Measurements from ENCODE around the gene FDPS.
"Not testable (repeated sequence)": the region's sequence is repeated elsewhere in the genome, so short reads cannot be mapped to it uniquely, and the experiment has no call there.

Gene FDPS

GRCh38 chr1:155285631-155286044, 23.0 kb upstream of the FDPS start:
- no peaks in the 10 kb centered on the region for H3K27me3 ChIP-seq (ENCODE audit: insufficient read depth, poor library complexity, severe bottlenecking)
- DNase-seq (ENCODE audit: low spot score) (no peak), ATAC-seq (ENCODE audit: low read depth) (no peak)
- no peak overlapping the region for H3K4me3 ChIP-seq (ENCODE audit: severe bottlenecking)
- no peak for TF ChIP-seq CTCF (IDR thresholded peaks at IDR 0.05; ENCODE audit: poor library complexity, severe bottlenecking)
- H3K36me3 ChIP-seq (ENCODE audit: low read depth), result no peaks in the 10 kb centered on the region
- H3K27ac ChIP-seq (ENCODE audit: poor library complexity, severe bottlenecking), result no peak overlapping the region
- no peaks in the 10 kb centered on the region for H3K4me1 ChIP-seq (ENCODE audit: insufficient read depth, poor library complexity, severe bottlenecking)
- no peaks in the 10 kb centered on the region for H3K9me3 ChIP-seq (ENCODE audit: severe bottlenecking)

GRCh38 chr1:155286544-155286943, 22.1 kb upstream of the FDPS start:
- DNase-seq (ENCODE audit: low spot score) (no peak), ATAC-seq (ENCODE audit: low read depth) (no peak)
- Histone ChIP-seq H3K27ac (ENCODE audit: poor library complexity, severe bottlenecking) (no peak overlapping the region), H3K27me3 (ENCODE audit: insufficient read depth, poor library complexity, severe bottlenecking) (no peaks in the 10 kb centered on the region), H3K36me3 (ENCODE audit: low read depth) (no peaks in the 10 kb centered on the region), H3K4me3 (ENCODE audit: severe bottlenecking) (no peak overlapping the region), H3K4me1 (ENCODE audit: insufficient read depth, poor library complexity, severe bottlenecking) (no peaks in the 10 kb centered on the region), H3K9me3 (ENCODE audit: severe bottlenecking) (no peaks in the 10 kb centered on the region)
- no peak for TF ChIP-seq CTCF (IDR thresholded peaks at IDR 0.05; ENCODE audit: poor library complexity, severe bottlenecking)

- ATAC-seq (ENCODE audit: low read depth) (no peak), DNase-seq (ENCODE audit: low spot score) (no peak)
- Histone ChIP-seq H3K4me3 (ENCODE audit: severe bottlenecking) (no peak overlapping the region), H3K27ac (ENCODE audit: poor library complexity, severe bottlenecking) (no peak overlapping the region), H3K36me3 (ENCODE audit: low read depth) (no peaks in the 10 kb centered on the region), H3K4me1 (ENCODE audit: insufficient read depth, poor library complexity, severe bottlenecking) (no peaks in the 10 kb centered on the region), H3K27me3 (ENCODE audit: insufficient read depth, poor library complexity, severe bottlenecking) (no peaks in the 10 kb centered on the region), H3K9me3 (ENCODE audit: severe bottlenecking) (no peaks in the 10 kb centered on the region)
- TF ChIP-seq CTCF (IDR thresholded peaks at IDR 0.05; ENCODE audit: poor library complexity, severe bottlenecking), result no peak
Measured at GRCh38 chr1:155287987-155288543, 20.6 kb upstream of the FDPS start.

- DNase-seq (ENCODE audit: low spot score); H3K4me1 ChIP-seq (ENCODE audit: insufficient read depth, poor library complexity, severe bottlenecking); H3K9me3 ChIP-seq (ENCODE audit: severe bottlenecking): not testable (repeated sequence)
Measured at GRCh38 chr1:155291006-155291405, 17.7 kb upstream of the FDPS start.

GRCh38 chr1:155293086-155293749, 15.4 kb upstream of the FDPS start:
- no peaks in the 10 kb centered on the region for H3K9me3 ChIP-seq (ENCODE audit: severe bottlenecking)
- TF ChIP-seq CTCF (IDR thresholded peaks at IDR 0.05; ENCODE audit: poor library complexity, severe bottlenecking), result no peak
- no peaks in the 10 kb centered on the region for H3K4me1 ChIP-seq (ENCODE audit: insufficient read depth, poor library complexity, severe bottlenecking)
- DNase-seq (ENCODE audit: low spot score), result no peak
- peaks cover 7% of the 10 kb centered on the region for H3K27me3 ChIP-seq (ENCODE audit: insufficient read depth, poor library complexity, severe bottlenecking)
- ATAC-seq (ENCODE audit: low read depth), result no peak
- H3K27ac ChIP-seq (ENCODE audit: poor library complexity, severe bottlenecking), result no peak overlapping the region
- H3K4me3 ChIP-seq (ENCODE audit: severe bottlenecking), result no peak overlapping the region
- no peaks in the 10 kb centered on the region for H3K36me3 ChIP-seq (ENCODE audit: low read depth)

More at GRCh38 chr1:155291006-155291405, 17.7 kb upstream of the FDPS start:
- H3K4me3 ChIP-seq (ENCODE audit: severe bottlenecking); H3K27me3 ChIP-seq (ENCODE audit: insufficient read depth, poor library complexity, severe bottlenecking); ATAC-seq (ENCODE audit: low read depth); H3K36me3 ChIP-seq (ENCODE audit: low read depth); H3K27ac ChIP-seq (ENCODE audit: poor library complexity, severe bottlenecking): not testable (repeated sequence)

Data from RWPE2 (cell line).